Right lobe of liver (tissue), 6 donors: ENCODE results near the gene ZNF679. TPM values are rescaled to one million over a fixed set of nuclear protein-coding genes. Genes with fewer than 3 reads are reported as not detected.
"Not testable (repeated sequence)": the region's sequence is repeated elsewhere in the genome, so short reads cannot be mapped to it uniquely, and the experiment has no call there.

Source experiments
- ATAC-seq, 4 donors: fragments of 200-7000 bp; cut with Tn5 transposase; one replicate each; pipeline ENCODE4 v1.9.1; 2020; ENCODE audit warnings: mild to moderate bottlenecking in 4 of 4, moderate library complexity in 4 of 4
- DNase-seq, 3 donors: peaks; one replicate each; pipeline ENCODE4 v3.0.0-alpha.2; 2020
- H3K27ac ChIP-seq, 3 donors: fragments of 200-600 bp; one replicate each; pipeline ENCODE4 v1.8.0; 2022
- H3K27me3 ChIP-seq, 2 donors: fragments of 200-600 bp; one replicate each; pipeline ENCODE4 v1.8.0; 2022
- H3K36me3 ChIP-seq, 4 donors: fragments of 200-600 bp; sonication (generic) in 1 of 4; one replicate each; pipeline versions ENCODE4 v1.5.1 to v1.8.0; 2017 to 2022; ENCODE audit warnings: control low read depth in 1 of 4
- H3K4me1 ChIP-seq, 4 donors: fragments of 200-600 bp; sonication (generic) in 1 of 4; one replicate each; pipeline versions ENCODE4 v1.5.1 to v1.8.0; 2017 to 2022; ENCODE audit warnings: control low read depth in 1 of 4
- H3K4me3 ChIP-seq, 3 donors: fragments of 200-600 bp; one replicate each; pipeline ENCODE4 v1.8.0; 2022
- H3K9me3 ChIP-seq, 4 donors: fragments of 200-600 bp; sonication (generic) in 1 of 4; one replicate each; pipeline versions ENCODE4 v1.5.1 to v1.8.0; 2017 to 2022; ENCODE audit warnings: control low read depth in 1 of 4
- POLR2A ChIP-seq: fragments of 450-650 bp; IDR thresholded peaks from one replicate; pipeline ENCODE4 v1.6.1; 2017; ENCODE audit warnings: antibody characterized with exemption, mild to moderate bottlenecking
- WGBS: methylation state at CpG from one replicate; pipeline ENCODE4 v1.1.6; 2018; ENCODE audit warnings: low coverage, low lambda C conversion rate; ENCODE audit not compliant: insufficient coverage; ENCODE audit errors: missing lambda C conversion rate; 5-methylcytosine and 5-hydroxymethylcytosine counted together
- intact Hi-C, 2 donors: fragments of 100-400 bp; cut with DNase I; formaldehyde crosslinking; loops; one replicate each; pipeline versions ENCODE4 v1.11.2 to v1.14.1; 2022
- long read RNA-seq: library from polyadenylated mRNA; unstranded; transcript quantifications from one replicate; pipeline ENCODE4 v2.0.0, GENCODE V29; 2019
- total RNA-seq, 6 experiments: library from RNA; depleted of rRNA in 2 of 6; stranded (reverse); fragments of >200 nt in 2 of 6; fragmentation: NEBNext Ultra II Directional in 3 of 6; extraction: Animal tissue kit (Norgen Biotek cat#: 25700) in 3 of 6; gene quantifications; one replicate each; pipeline versions ENCODE4 v1.1.0 to v1.2.4, GENCODE V29; 2016 to 2023
- TF ChIP-seq, protein P1 (sequence below), 4 donors: fragments of 200-600 bp in 3 of 4; fragments of 450-650 bp in 1 of 4; IDR thresholded peaks; one replicate each; pipeline versions ENCODE4 v1.5.1 to v1.8.0; 2016 to 2022; ENCODE audit warnings: antibody characterized with exemption in 4 of 4, mild to moderate bottlenecking in 2 of 4
- donor health status: DM: no; HTN: yes; CAD: no.
- donor health status: DM: no; HTN: no; CAD: no.
- donor health status: DM: no; HTN: no; CAD: no.
- donor health status: DM: no; HTN: yes; CAD: no.
- donor health status: DM: no; HTN: yes; CAD: no.

Gene ZNF679
- total RNA-seq: not detected
- long read RNA-seq: 0 reads

DNA sequence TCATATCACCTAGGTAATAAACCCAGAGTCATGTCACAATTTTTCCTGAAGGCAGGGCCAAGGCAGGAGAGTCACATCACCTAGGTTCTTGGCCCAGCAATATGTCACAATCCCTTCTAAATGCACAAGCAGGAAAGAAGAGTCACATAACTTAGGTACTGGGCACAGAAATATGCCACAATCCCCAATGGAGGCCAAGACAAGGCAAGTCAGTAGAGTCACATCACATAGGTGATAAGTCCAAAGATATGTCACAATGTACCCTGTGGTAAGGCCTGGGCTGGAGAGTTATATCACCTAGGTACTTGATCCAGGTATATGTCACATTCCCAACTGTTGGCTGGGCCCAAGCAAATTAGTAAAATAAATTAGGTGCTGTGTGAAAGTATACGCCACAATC is at the start of gene ZNF679:
Gene ZNF679 (plus strand): TSS at position 301 of the 400 bp plus-strand sequence. CDS start 20,644 bp downstream, outside the sequence.
- ATAC-seq, DNase-seq, H3K36me3 ChIP-seq, intact Hi-C loops, H3K4me1 ChIP-seq, H3K27me3 ChIP-seq, H3K27ac ChIP-seq, H3K9me3 ChIP-seq, H3K4me3 ChIP-seq: not testable (repeated sequence)
- WGBS: 69% methylated on average over 1 of the region's 1 CpG

DNA sequence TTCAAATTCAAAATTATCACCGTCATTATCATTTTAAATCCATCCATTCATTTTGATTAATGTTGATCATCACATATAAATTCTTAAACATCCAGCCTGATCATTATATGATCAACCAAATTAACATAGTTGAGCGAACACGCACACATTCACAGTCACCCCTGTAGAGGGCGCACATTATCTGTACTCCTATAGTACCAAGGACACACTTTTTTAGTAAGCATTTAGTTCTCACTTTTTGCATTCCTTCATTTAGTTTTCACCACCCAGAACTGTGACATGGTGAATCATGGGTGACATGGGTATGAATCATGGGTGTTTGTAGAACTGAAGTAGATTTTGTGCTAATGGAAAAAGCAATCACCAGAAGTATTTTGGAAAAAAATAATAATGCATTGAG is 47.3 kb upstream of the ZNF679 start:
- ATAC-seq: peak in 2 of 4 donors; percentile 39 to 46
- Histone ChIP-seq H3K9me3 (no peaks in the 10 kb centered on the region), H3K4me3 (no peak overlapping the region), H3K27me3 (no peaks in the 10 kb centered on the region), H3K36me3 (no peaks in the 10 kb centered on the region), H3K4me1 (no peaks in the 10 kb centered on the region), H3K27ac (no peak overlapping the region)
- no peak for DNase-seq
- intact Hi-C loops: loop anchor here (5.0 kb wide), 1 partner anchor 436 kb away; no protein-coding TSS in a partner anchor
- 41% methylated on average over 4 of the region's 4 CpGs for WGBS
- TF ChIP-seq, protein P1, sequence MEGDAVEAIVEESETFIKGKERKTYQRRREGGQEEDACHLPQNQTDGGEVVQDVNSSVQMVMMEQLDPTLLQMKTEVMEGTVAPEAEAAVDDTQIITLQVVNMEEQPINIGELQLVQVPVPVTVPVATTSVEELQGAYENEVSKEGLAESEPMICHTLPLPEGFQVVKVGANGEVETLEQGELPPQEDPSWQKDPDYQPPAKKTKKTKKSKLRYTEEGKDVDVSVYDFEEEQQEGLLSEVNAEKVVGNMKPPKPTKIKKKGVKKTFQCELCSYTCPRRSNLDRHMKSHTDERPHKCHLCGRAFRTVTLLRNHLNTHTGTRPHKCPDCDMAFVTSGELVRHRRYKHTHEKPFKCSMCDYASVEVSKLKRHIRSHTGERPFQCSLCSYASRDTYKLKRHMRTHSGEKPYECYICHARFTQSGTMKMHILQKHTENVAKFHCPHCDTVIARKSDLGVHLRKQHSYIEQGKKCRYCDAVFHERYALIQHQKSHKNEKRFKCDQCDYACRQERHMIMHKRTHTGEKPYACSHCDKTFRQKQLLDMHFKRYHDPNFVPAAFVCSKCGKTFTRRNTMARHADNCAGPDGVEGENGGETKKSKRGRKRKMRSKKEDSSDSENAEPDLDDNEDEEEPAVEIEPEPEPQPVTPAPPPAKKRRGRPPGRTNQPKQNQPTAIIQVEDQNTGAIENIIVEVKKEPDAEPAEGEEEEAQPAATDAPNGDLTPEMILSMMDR (IDR thresholded peaks at IDR 0.05): peak; percentile 22 to 39 (median 34)
- TF ChIP-seq POLR2A: no peak

- intact Hi-C loops: loop anchor here (5.0 kb wide), 1 partner anchor 436 kb away; no protein-coding TSS in a partner anchor
- no peaks in the 10 kb centered on the region for H3K36me3 ChIP-seq
- whole genome bisulfite sequencing: 27% methylated on average over 3 of the region's 46 CpGs
- no peak for DNase-seq
- H3K4me1 ChIP-seq: no peaks in the 10 kb centered on the region
- H3K9me3 ChIP-seq: no peaks in the 10 kb centered on the region
- H3K4me3 ChIP-seq: no peak overlapping the region
- TF ChIP-seq, protein P1 (IDR thresholded peaks at IDR 0.05): no peak
- no peak for TF ChIP-seq POLR2A
- H3K27me3 ChIP-seq: no peaks in the 10 kb centered on the region
- H3K27ac ChIP-seq: no peak overlapping the region
- no peak for ATAC-seq
These were observed 46.7 kb upstream of the ZNF679 start for GRCh38 chr7:64181586-64181985.

DNA sequence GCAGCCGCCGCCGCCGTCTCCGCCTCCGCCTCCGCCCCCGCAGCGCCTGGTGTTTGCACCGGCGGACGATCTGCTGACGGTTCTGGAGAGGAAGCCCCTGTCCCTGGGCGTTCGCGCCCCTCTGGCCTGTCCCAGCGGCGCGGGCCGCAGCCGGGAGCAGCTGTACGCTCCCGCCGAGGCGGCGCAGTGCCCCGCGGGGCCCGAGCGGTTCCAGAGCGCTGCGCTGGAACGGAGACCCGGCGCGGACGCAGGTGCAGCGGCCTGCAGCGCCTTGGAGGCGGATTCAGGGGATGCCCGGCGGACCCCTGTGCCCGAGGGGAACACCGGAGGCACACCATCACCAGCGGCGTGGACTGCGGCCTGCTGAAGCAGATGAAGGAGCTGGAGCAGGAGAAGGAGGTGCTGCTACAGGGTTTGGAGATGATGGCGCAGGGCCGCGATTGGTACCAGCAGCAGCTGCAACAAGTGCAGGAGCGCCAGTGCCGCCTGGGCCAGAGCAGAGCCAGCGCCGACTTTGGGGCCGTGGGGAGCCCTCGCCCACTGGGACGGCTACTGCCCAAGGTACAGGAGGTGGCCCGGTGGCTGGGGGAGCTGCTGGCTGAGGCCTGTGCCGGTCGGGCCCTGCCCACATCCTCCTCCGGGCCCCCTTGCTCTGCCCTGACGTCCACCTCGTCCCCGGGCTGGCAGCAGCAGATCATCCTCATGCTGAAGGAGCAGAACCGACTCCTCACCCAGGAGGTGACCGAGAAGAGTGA is 46.1 kb upstream of the ZNF679 start:
- WGBS: 43% methylated on average over 14 of the region's 66 CpGs
- no peak for ATAC-seq

More for the DNA sequence above, 46.1 kb upstream of the ZNF679 start:
- no peak for TF ChIP-seq POLR2A
- TF ChIP-seq, protein P1 (IDR thresholded peaks at IDR 0.05): no peak
- H3K4me1 ChIP-seq: no peaks in the 10 kb centered on the region
- H3K36me3 ChIP-seq: no peaks in the 10 kb centered on the region
- no peaks in the 10 kb centered on the region for H3K9me3 ChIP-seq
- no peak overlapping the region for H3K4me3 ChIP-seq
- H3K27me3 ChIP-seq: no peaks in the 10 kb centered on the region
- no peak for DNase-seq
- no peak overlapping the region for H3K27ac ChIP-seq
- intact Hi-C loops: loop anchor here (5.0 kb wide), 1 partner anchor 435 kb away; no protein-coding TSS in a partner anchor
